HG03064 (cell line): ENCODE results near the gene DBNDD1.
"Not testable (repeated sequence)": the region's sequence is repeated elsewhere in the genome, so short reads cannot be mapped to it uniquely, and the experiment has no call there.

Experiments
- ATAC-seq: cut with Tn5 transposase; IDR thresholded peaks from one replicate; pipeline ENCODE4 v1.9.1; 2021; ENCODE audit warnings: low read depth; ENCODE audit not compliant: unreplicated experiment

The DBNDD1 gene

GRCh38 chr16:90012991-90013745 lies 6.1 kb downstream of the DBNDD1 start:
- no peak for ATAC-seq

GRCh38 chr16:90011908-90012501 lies 7.3 kb downstream of the DBNDD1 start:
- ATAC-seq: no peak

GRCh38 chr16:90011508-90011819 lies 7.8 kb downstream of the DBNDD1 start:
- no peak for ATAC-seq

- no peak for ATAC-seq
These were observed 8.4 kb downstream of the DBNDD1 start for GRCh38 chr16:90010676-90011507.

GRCh38 chr16:90009172-90009899 lies 9.9 kb downstream of the DBNDD1 start:
- ATAC-seq: no peak

GRCh38 chr16:90008708-90009145 lies 10.5 kb downstream of the DBNDD1 start:
- ATAC-seq: no peak

- ATAC-seq: not testable (repeated sequence)
These were observed 11.5 kb downstream of the DBNDD1 start for GRCh38 chr16:90007635-90008234.

- ATAC-seq: no peak
These were observed 12.2 kb downstream of the DBNDD1 start for GRCh38 chr16:90007015-90007414.

- ATAC-seq: no peak
These were observed 13.1 kb downstream of the DBNDD1 start for GRCh38 chr16:90005956-90006663.

GRCh38 chr16:90004577-90004976 lies 14.7 kb downstream of the DBNDD1 start:
- no peak for ATAC-seq

- ATAC-seq: no peak
These were observed 16.5 kb downstream of the DBNDD1 start for GRCh38 chr16:90002759-90003158.

- no peak for ATAC-seq
These were observed 17.3 kb downstream of the DBNDD1 start for GRCh38 chr16:90001761-90002503.

- no peak for ATAC-seq
These were observed 18.4 kb downstream of the DBNDD1 start for GRCh38 chr16:90000733-90001427.

GRCh38 chr16:89999831-90000574 lies 19.3 kb downstream of the DBNDD1 start:
- ATAC-seq: no peak

- ATAC-seq: no peak
These were observed 23.1 kb downstream of the DBNDD1 start for GRCh38 chr16:89996178-89996489.

- not testable (repeated sequence) for ATAC-seq
These were observed 23.6 kb downstream of the DBNDD1 start for GRCh38 chr16:89995475-89996177.

- not testable (repeated sequence) for ATAC-seq
These were observed 24.4 kb downstream of the DBNDD1 start for GRCh38 chr16:89994721-89995474.
